Inferior parietal cortex (tissue), 1 donor: ENCODE measurements around the gene TEKT3.

ENCODE experiments used
- DNase-seq: peaks from one replicate; pipeline ENCODE4 v3.0.0-alpha.2; 2016; ENCODE audit errors: extremely low spot score

Gene TEKT3

GRCh38 chr17:15293558-15293957 is 47.8 kb downstream of the TEKT3 start:
- no peak for DNase-seq

- DNase-seq, result no peak
Observed at GRCh38 chr17:15291674-15292361, 49.6 kb downstream of the TEKT3 start.

- no peak for DNase-seq
Observed at GRCh38 chr17:15290605-15291004, 50.8 kb downstream of the TEKT3 start.

GRCh38 chr17:15289285-15290183 is 51.9 kb downstream of the TEKT3 start:
- no peak for DNase-seq

DNA sequence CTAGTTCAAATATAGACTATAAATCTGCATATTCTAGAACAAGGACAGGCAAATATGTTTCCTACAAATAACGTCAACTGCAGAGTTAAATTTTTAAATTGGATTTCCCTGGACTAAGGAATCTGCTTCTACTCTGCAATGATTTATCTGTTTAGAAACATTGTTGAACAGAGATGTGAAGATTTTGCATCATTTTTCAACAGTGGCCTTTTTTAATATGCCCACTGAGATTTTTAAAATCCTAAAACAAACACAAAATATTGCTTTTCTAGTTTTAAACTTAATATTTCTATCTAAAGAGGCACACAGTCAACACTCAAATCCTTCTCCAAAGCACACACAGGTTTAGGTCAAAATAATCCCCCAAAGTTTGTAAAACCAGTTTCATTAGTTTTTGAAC is 52.5 kb downstream of the TEKT3 start:
- no peak for DNase-seq

DNA sequence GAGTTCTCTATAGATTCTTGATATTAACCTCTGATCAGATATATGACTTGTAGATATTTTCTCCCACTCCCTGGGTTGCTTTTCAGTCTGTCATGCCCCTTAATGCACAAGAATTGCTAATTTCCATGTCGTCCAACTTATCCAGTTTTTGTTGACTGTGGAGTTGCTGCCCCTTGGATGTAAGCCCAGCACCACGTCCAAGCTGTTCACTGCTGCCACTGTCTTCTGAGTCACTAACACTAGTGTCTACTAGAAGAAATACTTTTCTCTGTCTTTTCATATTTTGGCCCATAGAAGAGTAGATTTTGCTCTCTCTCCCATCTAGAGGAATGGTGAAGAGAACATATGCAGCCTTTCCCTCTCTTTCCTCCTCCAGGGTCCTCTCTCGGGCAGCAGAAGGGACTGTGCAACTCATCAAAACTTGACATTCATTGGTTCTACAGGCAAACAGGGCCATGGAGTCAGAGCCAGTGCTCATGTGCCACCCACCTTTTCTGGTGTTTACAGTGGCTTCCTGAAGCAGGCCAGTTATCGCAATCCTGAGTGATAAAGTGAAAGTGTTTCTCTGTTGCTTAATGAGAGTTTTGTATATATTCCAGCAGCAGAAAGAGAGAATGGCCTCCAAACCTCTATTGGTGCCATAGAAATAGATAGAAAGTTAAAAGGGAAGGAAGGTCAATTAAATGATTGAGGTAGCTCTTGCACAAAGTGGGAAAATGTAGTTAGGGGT is 53.7 kb downstream of the TEKT3 start:
- no peak for DNase-seq

DNA sequence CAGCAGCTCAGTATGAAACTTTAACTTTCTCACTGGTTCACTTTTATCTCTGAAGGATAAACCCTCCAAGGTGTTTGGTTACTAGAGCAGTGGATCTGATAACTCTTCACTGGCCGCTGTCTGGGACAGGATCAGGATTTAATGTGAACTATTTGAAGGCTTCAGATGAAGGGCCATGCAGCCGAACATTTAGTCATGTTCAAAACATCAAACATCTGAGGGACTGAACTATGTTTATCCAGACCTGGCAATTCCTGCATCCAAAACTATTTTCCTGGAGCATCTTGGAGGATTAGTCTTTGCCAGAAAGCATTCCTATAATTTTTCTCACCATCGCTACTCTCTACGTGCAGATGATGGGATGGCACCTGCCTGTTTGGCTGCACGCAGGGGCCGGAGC is 55.9 kb downstream of the TEKT3 start:
- no peak for DNase-seq

DNA sequence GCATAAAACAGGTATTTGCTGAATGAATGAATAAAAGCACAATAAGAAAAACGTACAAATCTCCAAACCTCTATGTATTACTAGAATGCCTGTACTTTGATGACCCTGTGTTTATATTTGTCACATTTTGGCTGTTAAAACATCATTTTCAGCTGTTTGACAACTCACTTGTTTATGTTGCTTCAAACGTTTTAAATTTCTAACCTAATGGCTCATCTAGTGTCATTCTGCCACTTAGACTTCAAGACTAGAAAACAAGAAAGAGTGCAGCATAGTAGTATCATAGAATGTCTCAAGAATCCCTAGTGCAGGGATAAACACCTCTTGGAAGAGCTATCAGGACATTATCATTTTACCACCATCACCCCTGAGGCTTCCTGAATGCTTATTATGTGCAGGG is 56.9 kb downstream of the TEKT3 start:
- no peak for DNase-seq

DNA sequence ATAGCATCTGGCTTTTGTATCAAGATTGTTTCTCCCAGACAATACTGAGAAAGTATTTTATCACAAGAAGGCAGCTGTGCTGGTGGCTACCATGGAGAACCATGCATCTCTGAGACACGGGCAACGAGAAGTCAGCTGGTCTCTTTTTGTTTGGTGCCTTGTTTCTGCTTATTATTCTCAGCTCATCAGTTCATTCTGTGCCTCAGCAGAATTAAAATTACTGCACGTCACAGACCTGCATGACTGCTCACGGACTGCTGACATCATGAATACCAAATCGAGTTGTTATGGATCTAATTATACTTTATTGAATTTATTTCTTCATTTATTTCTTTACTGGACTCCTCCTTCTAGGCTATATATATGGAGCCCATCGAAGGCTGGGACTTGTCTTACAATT is 57.3 kb downstream of the TEKT3 start:
- no peak for DNase-seq

- no peak for DNase-seq
Observed at GRCh38 chr17:15281909-15282308, 59.5 kb downstream of the TEKT3 start.

DNA sequence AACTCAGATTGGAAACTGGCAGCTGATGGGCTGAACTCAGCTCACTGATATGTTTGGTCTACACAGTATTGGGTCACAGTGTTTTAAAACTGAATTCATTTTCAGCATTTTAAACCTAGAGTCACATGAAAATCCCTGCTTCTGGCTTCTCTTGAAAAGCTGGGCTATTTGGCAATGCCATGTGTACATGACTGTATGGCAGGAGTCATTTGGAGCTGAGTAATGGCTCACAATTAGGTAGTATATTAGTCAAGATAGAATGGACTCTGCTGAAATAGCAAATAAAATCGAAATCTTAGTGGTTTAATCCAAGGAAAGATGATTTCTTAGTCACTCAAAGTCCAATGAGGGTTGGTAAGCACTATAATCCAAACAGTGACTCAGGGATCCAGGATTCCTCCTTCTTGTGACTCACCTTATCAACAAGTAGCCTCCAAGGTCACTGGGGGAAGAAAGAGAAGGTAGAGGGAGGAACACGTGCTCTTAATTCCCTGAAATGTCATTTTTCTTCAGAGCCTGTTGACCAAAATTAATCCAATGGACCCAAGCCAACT is 62.4 kb downstream of the TEKT3 start:
- no peak for DNase-seq

GRCh38 chr17:15278380-15278779 is 63.0 kb downstream of the TEKT3 start:
- no peak for DNase-seq

DNA sequence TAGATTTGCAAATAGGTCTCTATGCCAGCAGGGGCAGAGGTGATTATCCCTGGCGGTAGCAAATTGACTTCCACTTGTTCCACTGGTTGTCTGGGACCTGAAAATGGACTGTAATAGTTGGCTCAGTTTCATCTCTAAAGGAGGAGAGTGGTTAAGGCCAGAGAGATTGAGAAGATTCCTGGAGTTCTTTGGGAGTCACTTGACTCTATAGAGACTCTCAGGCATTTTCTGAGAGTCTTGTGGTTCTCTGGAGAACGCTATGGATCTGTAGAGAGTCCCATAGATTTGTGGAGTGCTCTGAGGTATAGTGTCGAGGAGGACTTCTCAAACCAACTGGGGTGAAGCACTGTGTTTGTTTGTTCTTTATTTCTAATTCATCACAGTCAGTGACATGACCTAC is 67.4 kb downstream of the TEKT3 start:
- DNase-seq, result no peak

DNA sequence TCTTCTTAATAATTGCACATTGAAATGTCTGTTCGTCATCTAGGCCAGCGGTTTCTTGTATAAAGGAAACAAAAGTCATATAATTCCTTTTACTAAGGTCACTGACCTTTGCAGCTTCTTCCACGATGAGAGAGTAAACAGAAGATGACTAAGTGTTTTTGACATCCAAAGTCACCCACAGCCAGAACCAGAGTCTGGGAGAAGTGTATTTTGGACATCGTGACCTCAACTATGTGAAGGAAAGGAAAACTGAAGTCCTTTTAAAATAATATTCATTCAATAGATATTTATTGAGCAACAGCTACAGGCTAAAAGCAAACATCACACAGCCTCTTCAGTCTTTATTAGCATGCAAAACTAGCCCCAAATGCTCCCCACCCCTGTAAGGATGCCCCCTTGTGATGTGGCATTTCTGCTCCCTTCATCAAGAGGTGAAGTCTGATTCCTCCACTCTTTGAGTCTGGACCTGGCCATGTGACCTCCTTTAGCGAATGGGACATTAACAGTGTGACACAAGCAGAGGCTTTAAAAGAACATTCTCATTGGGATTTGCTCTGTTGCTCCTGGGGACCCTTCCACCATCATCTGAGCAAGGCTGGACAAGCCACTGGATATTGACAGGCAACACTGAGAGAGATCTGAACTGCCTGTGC is 68.1 kb downstream of the TEKT3 start:
- no peak for DNase-seq

GRCh38 chr17:15271741-15272140 is 69.7 kb downstream of the TEKT3 start:
- no peak for DNase-seq

DNA sequence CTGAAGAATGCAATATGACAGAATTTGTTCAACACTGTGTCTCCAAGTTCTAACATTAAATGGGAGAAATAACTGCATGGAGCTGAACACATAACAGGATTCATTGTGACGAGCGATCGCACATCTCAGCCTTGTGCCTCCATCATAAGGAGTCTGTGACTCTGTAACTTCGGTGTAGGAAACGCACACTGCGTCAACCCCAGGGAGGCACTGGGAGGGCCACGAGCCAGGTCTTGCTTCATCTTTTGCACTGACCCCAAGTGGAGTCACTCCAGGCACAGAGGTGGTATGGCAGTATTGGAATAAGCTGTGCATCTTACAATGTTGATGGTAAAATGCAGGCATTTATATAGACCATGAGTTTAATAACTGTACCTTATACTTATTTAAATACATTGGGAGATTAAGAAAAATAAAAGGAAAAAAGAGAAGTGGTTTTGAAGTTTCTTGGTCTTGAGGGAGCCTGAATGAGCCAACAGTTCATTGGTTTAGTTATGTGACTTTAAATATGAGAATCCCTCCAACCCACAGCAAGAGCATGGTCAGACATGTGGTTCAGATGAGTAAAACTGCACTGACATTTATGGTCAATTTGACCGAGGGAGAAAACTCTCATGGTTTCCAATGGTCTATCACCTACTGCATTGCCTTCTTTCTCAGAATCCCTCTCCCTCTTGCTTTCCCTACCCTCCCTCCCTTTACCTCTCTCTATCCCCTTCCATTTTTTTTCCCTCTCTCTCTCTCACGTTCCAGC is 70.6 kb downstream of the TEKT3 start:
- DNase-seq, result no peak

GRCh38 chr17:15269780-15270089 is 71.7 kb downstream of the TEKT3 start:
- DNase-seq, result no peak

DNA sequence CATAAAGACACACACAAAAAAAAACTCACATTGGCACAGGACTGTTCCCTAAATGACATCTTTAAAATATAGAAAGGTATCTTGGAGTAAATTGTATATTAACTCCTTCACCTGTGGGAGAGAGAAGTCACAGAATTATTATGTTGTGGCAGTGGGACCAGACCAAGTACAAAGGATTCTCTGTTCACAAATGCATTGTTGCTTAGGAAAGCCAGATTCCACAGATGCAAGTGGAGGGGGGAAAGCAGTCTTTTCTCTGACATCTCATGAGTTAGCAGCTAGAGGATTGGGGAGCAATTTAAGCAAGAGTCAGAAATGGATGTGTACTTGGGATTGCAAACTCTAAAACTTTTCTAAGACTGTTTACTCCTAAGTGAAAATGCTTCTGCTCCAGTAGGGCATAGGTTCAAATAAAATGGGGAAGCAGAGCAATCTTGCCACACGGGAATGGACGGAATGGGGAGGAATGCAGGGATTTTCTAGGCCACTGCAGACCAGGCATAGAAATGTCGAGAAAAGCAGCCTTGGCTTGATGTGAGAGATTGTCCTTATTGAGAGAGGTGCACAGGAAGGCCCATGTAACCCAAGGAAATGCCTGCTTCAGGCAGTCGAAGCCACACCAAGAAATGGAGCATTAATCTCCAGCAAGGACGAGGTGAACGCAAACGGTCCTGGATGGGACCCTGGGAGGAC is 72.2 kb downstream of the TEKT3 start:
- DNase-seq, result no peak

DNA sequence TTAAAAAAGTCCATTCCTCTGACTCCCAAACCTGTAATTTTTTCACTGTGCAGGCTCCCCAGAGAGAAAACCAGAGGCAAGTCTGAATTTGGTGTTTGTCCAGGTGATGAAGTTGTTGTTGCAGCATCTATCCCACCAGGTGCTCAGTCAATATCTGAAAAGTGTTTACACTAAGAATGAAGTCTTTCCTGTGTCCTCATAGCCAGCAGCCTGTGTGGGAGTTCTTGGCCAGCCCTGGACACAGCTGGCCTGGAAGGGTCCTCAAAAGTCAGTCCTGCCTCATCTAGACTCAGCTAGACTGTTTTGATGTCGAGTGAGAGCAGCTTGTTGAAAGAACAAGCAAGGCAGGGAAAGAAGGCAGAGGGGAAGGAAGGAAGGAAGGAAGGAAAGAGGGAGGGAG is 72.9 kb downstream of the TEKT3 start:
- no peak for DNase-seq

- DNase-seq, result no peak
Observed at GRCh38 chr17:15267996-15268395, 73.4 kb downstream of the TEKT3 start.
